Mesenteric fat pad (tissue), 1 donor: ENCODE measurements around the gene TTC3. TPM values are rescaled to one million over a fixed set of nuclear protein-coding genes. Genes with fewer than 3 reads are reported as not detected.
"Not testable (repeated sequence)": the region's sequence is repeated elsewhere in the genome, so short reads cannot be mapped to it uniquely, and the experiment has no call there.

Source experiments
- DNase-seq: peaks from one replicate; pipeline ENCODE4 v3.0.0-alpha.2; 2020; ENCODE audit warnings: low spot score
- long read RNA-seq: library from polyadenylated mRNA; unstranded; transcript quantifications from one replicate; pipeline ENCODE4 v2.0.0, GENCODE V29; 2020
- total RNA-seq: library from RNA; stranded (reverse); fragmentation: NEBNext Ultra II Directional; extraction: Animal tissue kit (Norgen Biotek cat#: 25700); gene quantifications from one replicate; pipeline ENCODE4 v1.2.1, GENCODE V29; 2021
- donor health status: DM: yes; HTN: yes; CAD: no.

TTC3 gene
- total RNA-seq = 141 TPM
- long read RNA-seq, transcript TTC3-210 (26 exons, 2,451 nt) = major isoform, 34 of 274 reads
- long read RNA-seq, partial matches to known transcripts = 169 of 274 reads
- long read RNA-seq, other reads (novel, unspliced or antisense) = 69 of 274 reads

GRCh38 chr21:37072988-37073416, at the start of gene TTC3, which contains the start of gene PIGP:
TTC3 (plus strand) TSS chr21:37073254; CDS start chr21:37087258, 14,004 bp downstream.
PIGP (minus strand) TSS chr21:37073071; CDS start chr21:37072515, 556 bp downstream.
- peak; percentile 99 for DNase-seq

- no peak for DNase-seq
Measured at GRCh38 chr21:37026499-37026898, 46.6 kb upstream of the TTC3 start.

GRCh38 chr21:37028570-37028969, 44.5 kb upstream of the TTC3 start:
- DNase-seq = no peak

GRCh38 chr21:37030864-37031263, 42.2 kb upstream of the TTC3 start:
- DNase-seq = no peak

- DNase-seq = no peak
Measured at GRCh38 chr21:37032293-37032692, 40.8 kb upstream of the TTC3 start.

- DNase-seq = no peak
Measured at GRCh38 chr21:37032877-37033471, 40.1 kb upstream of the TTC3 start.

- not testable (repeated sequence) for DNase-seq
Measured at GRCh38 chr21:37034394-37034793, 38.7 kb upstream of the TTC3 start.

GRCh38 chr21:37036177-37036576, 36.9 kb upstream of the TTC3 start:
- no peak for DNase-seq

- no peak for DNase-seq
Measured at GRCh38 chr21:37039411-37040075, 33.5 kb upstream of the TTC3 start.

GRCh38 chr21:37040212-37040611, 32.8 kb upstream of the TTC3 start:
- DNase-seq = no peak

GRCh38 chr21:37041706-37042271, 31.3 kb upstream of the TTC3 start:
- DNase-seq = no peak

GRCh38 chr21:37043818-37044217, 29.2 kb upstream of the TTC3 start:
- no peak for DNase-seq

- no peak for DNase-seq
Measured at GRCh38 chr21:37044643-37045042, 28.4 kb upstream of the TTC3 start.

GRCh38 chr21:37045149-37045548, 27.9 kb upstream of the TTC3 start:
- no peak for DNase-seq

- DNase-seq = no peak
Measured at GRCh38 chr21:37045556-37045955, 27.5 kb upstream of the TTC3 start.

GRCh38 chr21:37047079-37047478, 26.0 kb upstream of the TTC3 start:
- no peak for DNase-seq

- DNase-seq = not testable (repeated sequence)
Measured at GRCh38 chr21:37049741-37050140, 23.3 kb upstream of the TTC3 start.

- DNase-seq = no peak
Measured at GRCh38 chr21:37055271-37055855, 17.7 kb upstream of the TTC3 start.

- no peak for DNase-seq
Measured at GRCh38 chr21:37057614-37058013, 15.4 kb upstream of the TTC3 start.

GRCh38 chr21:37058261-37058660, 14.8 kb upstream of the TTC3 start:
- no peak for DNase-seq

GRCh38 chr21:37059181-37059580, 13.9 kb upstream of the TTC3 start:
- DNase-seq = no peak

- DNase-seq = no peak
Measured at GRCh38 chr21:37060296-37060695, 12.8 kb upstream of the TTC3 start.
